Mesenchymal stem cell (in vitro differentiated cells and primary cell): Measurements from ENCODE around the gene REXO5.

Experiments
- DNase-seq: peaks from one replicate; pipeline ENCODE4 v3.0.0-alpha.2; 2013
- H2AFZ ChIP-seq: one replicate; pipeline ENCODE4 v1.6.1; 2013; ENCODE audit warnings: low read depth, mild to moderate bottlenecking, control low read depth, inconsistent platforms, low read length, moderate library complexity
- H2AK5ac ChIP-seq: 2 replicates; pipeline ENCODE4 v1.6.1; 2013; ENCODE audit warnings: low read length, moderate library complexity, mild to moderate bottlenecking, inconsistent platforms; ENCODE audit not compliant: severe bottlenecking
- H2BK120ac ChIP-seq: one replicate; pipeline ENCODE4 v1.6.1; 2013; ENCODE audit warnings: low read depth, mild to moderate bottlenecking, inconsistent platforms, low read length, moderate library complexity
- H2BK12ac ChIP-seq, 2 experiments: one replicate each; pipeline ENCODE4 v1.6.1; 2013; ENCODE audit warnings: inconsistent platforms in 2 of 2, low read length in 2 of 2, mild to moderate bottlenecking in 2 of 2, moderate library complexity in 2 of 2, control low read depth in 1 of 2
- H2BK15ac ChIP-seq: one replicate; pipeline ENCODE4 v1.6.1; 2013; ENCODE audit warnings: mild to moderate bottlenecking, low read depth, inconsistent platforms; ENCODE audit not compliant: poor library complexity, severe bottlenecking
- H2BK5ac ChIP-seq: 2 replicates; pipeline ENCODE4 v1.6.1; 2013; ENCODE audit warnings: low read depth, mild to moderate bottlenecking, low read length, control low read depth, inconsistent platforms; ENCODE audit not compliant: poor library complexity, severe bottlenecking
- H3K14ac ChIP-seq, 2 experiments: one replicate each; pipeline ENCODE4 v1.6.1; 2013; ENCODE audit warnings: inconsistent platforms in 2 of 2, low read length in 2 of 2, control low read depth in 1 of 2, mild to moderate bottlenecking in 1 of 2, moderate library complexity in 1 of 2
- H3K18ac ChIP-seq, 2 experiments: one replicate each; pipeline ENCODE4 v1.6.1; 2013; ENCODE audit warnings: inconsistent platforms in 2 of 2, low read length in 2 of 2, control low read depth in 1 of 2, low read depth in 1 of 2, mild to moderate bottlenecking in 1 of 2
- H3K23ac ChIP-seq, 2 experiments: one replicate each; pipeline ENCODE4 v1.6.1; 2013; ENCODE audit warnings: inconsistent platforms in 2 of 2, low read length in 2 of 2, mild to moderate bottlenecking in 2 of 2, moderate library complexity in 2 of 2, control low read depth in 1 of 2
- H3K27ac ChIP-seq: 2 replicates; pipeline ENCODE4 v1.5.1; 2013; ENCODE audit warnings: mild to moderate bottlenecking, moderate library complexity, low read length, control low read depth, inconsistent platforms; ENCODE audit not compliant: poor library complexity, severe bottlenecking
- H3K27me3 ChIP-seq, 2 experiments: 2 replicates each; pipeline versions ENCODE4 v1.6.1 to v1.7.0; 2013; ENCODE audit warnings: low read length in 2 of 2, mild to moderate bottlenecking in 2 of 2, moderate library complexity in 2 of 2, control low read depth in 1 of 2, inconsistent platforms in 1 of 2; ENCODE audit not compliant: control insufficient read depth in 1 of 2, insufficient read depth in 1 of 2
- H3K36me3 ChIP-seq, 2 experiments: 2 replicates each; pipeline versions ENCODE4 v1.6.1 to v1.7.0; 2013; ENCODE audit warnings: low read length in 2 of 2, control low read depth in 1 of 2, inconsistent platforms in 1 of 2, low read depth in 1 of 2, mild to moderate bottlenecking in 1 of 2; ENCODE audit not compliant: insufficient read depth in 2 of 2, control insufficient read depth in 1 of 2
- H3K4ac ChIP-seq, 2 experiments: one replicate each; pipeline ENCODE4 v1.6.1; 2013; ENCODE audit warnings: inconsistent platforms in 2 of 2, low read length in 2 of 2, mild to moderate bottlenecking in 2 of 2, moderate library complexity in 2 of 2, control low read depth in 1 of 2, low read depth in 1 of 2
- H3K4me1 ChIP-seq: 2 replicates; pipeline ENCODE4 v1.6.1; 2013; ENCODE audit warnings: low read depth, low read length, control low read depth; ENCODE audit not compliant: control insufficient read depth, insufficient read depth
- H3K4me2 ChIP-seq: 2 replicates; pipeline ENCODE4 v1.6.1; 2013; ENCODE audit warnings: low read length, mild to moderate bottlenecking, inconsistent platforms; ENCODE audit not compliant: poor library complexity, severe bottlenecking
- H3K4me3 ChIP-seq, 2 experiments: 2 replicates each; pipeline versions ENCODE4 v1.5.1 to v1.7.0; 2013; ENCODE audit warnings: low read length in 2 of 2, mild to moderate bottlenecking in 2 of 2, control low read depth in 1 of 2, low read depth in 1 of 2; ENCODE audit not compliant: insufficient read depth in 1 of 2
- H3K79me1 ChIP-seq: replicated peaks from 2 replicates; pipeline ENCODE4 v1.6.1; 2013; ENCODE audit warnings: mild to moderate bottlenecking, control low read depth, low read length, inconsistent platforms; ENCODE audit not compliant: poor library complexity, severe bottlenecking
- H3K9ac ChIP-seq: 2 replicates; pipeline ENCODE4 v1.7.0; 2013; ENCODE audit warnings: mild to moderate bottlenecking, low read length, moderate library complexity
- H3K9me3 ChIP-seq: 2 replicates; pipeline ENCODE4 v1.7.0; 2013; ENCODE audit warnings: mild to moderate bottlenecking, low read length; ENCODE audit not compliant: control insufficient read depth
- H4K8ac ChIP-seq: one replicate; pipeline ENCODE4 v1.6.1; 2013; ENCODE audit warnings: inconsistent platforms, mild to moderate bottlenecking, low read length, moderate library complexity
- H4K91ac ChIP-seq: one replicate; pipeline ENCODE4 v1.6.1; 2013; ENCODE audit warnings: mild to moderate bottlenecking, low read length, inconsistent platforms
- WGBS: methylation state at CpG from one replicate; pipeline ENCODE4 v1.1.7; 2013; ENCODE audit warnings: mixed read lengths; 5-methylcytosine and 5-hydroxymethylcytosine counted together

The REXO5 gene

GRCh38 chr16:20774703-20775362 lies 31.5 kb upstream of the REXO5 start:
- Histone ChIP-seq H3K14ac (no peak overlapping the region), H3K9me3 (no peaks in the 10 kb centered on the region), H3K27me3 (no peaks in the 10 kb centered on the region), H3K23ac (no peak overlapping the region), H4K91ac (no peak overlapping the region), H3K18ac (no peak overlapping the region), H3K4me3 (no peak overlapping the region), H3K79me1 (no peaks in the 10 kb centered on the region), H3K9ac (no peak overlapping the region), H3K4me2 (no peak overlapping the region), H2BK120ac (no peak overlapping the region), H3K4ac (no peak overlapping the region), H2BK5ac (no peak overlapping the region), H2AK5ac (no peak overlapping the region), H4K8ac (no peak overlapping the region), H3K36me3 (no peaks in the 10 kb centered on the region), H3K27ac (no peak overlapping the region), H2BK15ac (no peak overlapping the region), H2AFZ (no peak overlapping the region), H2BK12ac (no peak overlapping the region), H3K4me1 (peaks cover 2% of the 10 kb centered on the region)
- 44% methylated on average over 5 of the region's 7 CpGs for WGBS
- peak; percentile 65 for DNase-seq

DNA sequence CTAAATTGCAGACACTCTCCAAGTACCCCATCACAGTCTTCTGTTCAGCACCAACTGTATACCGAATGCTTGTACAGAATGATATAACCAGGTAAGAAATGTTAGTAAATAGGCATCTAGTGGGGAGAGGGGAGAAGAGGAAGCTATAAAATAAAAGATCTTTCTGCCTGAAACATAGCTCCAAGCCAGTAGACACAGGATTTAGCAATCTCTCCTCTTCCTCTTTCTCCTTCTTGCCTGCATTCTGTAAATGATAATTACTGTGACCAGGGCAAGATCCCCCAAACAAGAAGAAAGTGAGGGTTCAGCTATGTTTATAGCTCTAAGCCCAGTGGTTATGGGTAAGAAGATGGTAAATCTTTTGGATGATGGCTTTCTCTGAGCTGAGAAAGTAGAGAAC lies 24.6 kb upstream of the REXO5 start:
- no peak for DNase-seq
- Histone ChIP-seq H3K18ac (no peak overlapping the region), H4K91ac (no peak overlapping the region), H3K4me2 (no peak overlapping the region), H2BK5ac (no peak overlapping the region), H3K14ac (no peak overlapping the region), H3K27me3 (no peaks in the 10 kb centered on the region), H3K27ac (no peak overlapping the region), H3K36me3 (no peaks in the 10 kb centered on the region), H2AFZ (no peak overlapping the region), H3K4ac (no peak overlapping the region), H2BK120ac (no peak overlapping the region), H3K9ac (no peak overlapping the region), H4K8ac (no peak overlapping the region), H2BK12ac (no peak overlapping the region), H3K4me1 (no peaks in the 10 kb centered on the region), H3K23ac (no peak overlapping the region), H3K4me3 (no peak overlapping the region), H3K9me3 (no peaks in the 10 kb centered on the region), H2BK15ac (no peak overlapping the region), H3K79me1 (no peaks in the 10 kb centered on the region), H2AK5ac (no peak overlapping the region)
- no CpG with 5 or more reads among the region's 1 CpG for WGBS

DNA sequence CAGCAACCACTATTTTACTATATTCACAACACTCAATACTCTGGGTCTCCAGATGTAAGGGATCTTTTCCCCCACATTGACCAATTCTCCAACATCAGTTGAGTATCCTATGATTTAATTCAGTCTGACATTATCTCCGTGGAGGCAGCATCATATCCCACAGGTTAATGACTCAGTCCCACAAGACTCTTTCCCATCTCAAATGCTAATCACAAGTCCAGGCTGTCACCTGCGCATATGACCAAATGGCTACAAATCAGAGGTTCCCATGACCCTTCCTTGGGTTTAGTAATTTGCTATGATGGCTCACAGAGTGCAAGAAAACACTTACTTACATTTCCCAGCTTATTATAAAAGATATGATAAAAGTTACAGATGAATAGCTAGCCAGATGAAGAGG lies 23.9 kb upstream of the REXO5 start:
- Histone ChIP-seq H3K4ac (no peak overlapping the region), H3K27me3 (no peaks in the 10 kb centered on the region), H2AFZ (no peak overlapping the region), H4K8ac (no peak overlapping the region), H2BK5ac (no peak overlapping the region), H3K4me1 (no peaks in the 10 kb centered on the region), H4K91ac (no peak overlapping the region), H3K36me3 (no peaks in the 10 kb centered on the region), H3K9me3 (no peaks in the 10 kb centered on the region), H2BK15ac (no peak overlapping the region), H2BK120ac (no peak overlapping the region), H3K4me3 (no peak overlapping the region), H3K79me1 (no peaks in the 10 kb centered on the region), H3K23ac (no peak overlapping the region), H3K27ac (no peak overlapping the region), H2AK5ac (no peak overlapping the region), H3K4me2 (no peak overlapping the region), H2BK12ac (no peak overlapping the region), H3K9ac (no peak overlapping the region), H3K14ac (no peak overlapping the region), H3K18ac (no peak overlapping the region)
- DNase-seq, result no peak
- WGBS, result 86% methylated on average over 1 of the region's 2 CpGs

DNA sequence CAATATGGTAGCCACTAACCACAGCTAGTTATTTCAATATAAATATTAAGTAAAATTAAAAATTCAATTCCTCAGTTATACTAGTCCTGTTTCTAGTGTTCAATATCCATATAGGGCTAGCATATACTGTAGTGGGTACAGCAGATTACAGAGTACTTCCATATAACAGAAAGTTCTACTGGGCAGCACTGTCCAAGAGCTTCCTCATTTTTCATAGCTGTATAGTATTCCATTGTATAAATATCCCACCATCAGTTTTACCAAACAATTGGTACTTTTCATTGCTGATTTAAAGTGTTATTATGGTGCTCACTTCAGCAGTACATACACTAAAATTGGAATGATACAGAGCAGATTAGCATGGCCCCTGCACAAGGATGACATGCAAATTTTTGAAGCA lies 22.1 kb upstream of the REXO5 start:
- H3K36me3 ChIP-seq, result no peaks in the 10 kb centered on the region
- no peak overlapping the region for H3K23ac ChIP-seq
- no peak overlapping the region for H3K27ac ChIP-seq
- H3K4me3 ChIP-seq, result no peak overlapping the region
- H4K91ac ChIP-seq, result no peak overlapping the region
- no peaks in the 10 kb centered on the region for H3K27me3 ChIP-seq
- no peak overlapping the region for H3K14ac ChIP-seq
- no peaks in the 10 kb centered on the region for H3K79me1 ChIP-seq
- H2BK120ac ChIP-seq, result no peak overlapping the region
- H2AFZ ChIP-seq, result no peak overlapping the region
- H3K18ac ChIP-seq, result no peak overlapping the region
- H3K4me1 ChIP-seq, result no peaks in the 10 kb centered on the region
- no peak overlapping the region for H3K4ac ChIP-seq
- no peak overlapping the region for H2BK5ac ChIP-seq
- H3K9me3 ChIP-seq, result no peaks in the 10 kb centered on the region
- DNase-seq, result no peak
- no peak overlapping the region for H3K4me2 ChIP-seq
- H2BK15ac ChIP-seq, result no peak overlapping the region
- H2AK5ac ChIP-seq, result no peak overlapping the region
- no peak overlapping the region for H4K8ac ChIP-seq
- H2BK12ac ChIP-seq, result no peak overlapping the region
- no peak overlapping the region for H3K9ac ChIP-seq
